Stimulated activated CD4-positive, alpha-beta T cell treated with anti-CD3 and anti-CD28 coated beads, TNF-alpha, amount 100 ng/mL, for 24 hours (primary cell): ENCODE results near the gene C1orf210.

Experiments used
- DNase-seq, 3 experiments: peaks; one replicate each; pipeline ENCODE4 v3.0.0-alpha.2; 2020; ENCODE audit warnings: low read depth in 3 of 3

C1orf210 gene

DNA sequence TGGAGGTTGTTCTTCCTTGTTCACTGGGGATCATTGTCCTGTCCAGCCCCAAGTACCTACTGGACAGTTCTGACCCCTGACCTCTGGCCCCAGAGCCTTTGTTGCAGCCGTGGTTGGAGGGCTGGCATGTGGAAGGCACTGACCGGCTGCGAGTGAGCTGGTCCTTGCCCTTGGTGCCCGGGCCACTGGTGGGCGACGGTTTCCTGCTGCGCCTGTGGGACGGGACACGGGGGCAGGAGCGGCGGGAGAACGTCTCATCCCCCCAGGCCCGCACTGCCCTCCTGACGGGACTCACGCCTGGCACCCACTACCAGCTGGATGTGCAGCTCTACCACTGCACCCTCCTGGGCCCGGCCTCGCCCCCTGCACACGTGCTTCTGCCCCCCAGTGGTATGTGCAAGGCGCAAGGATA, 26.8 kb upstream of the C1orf210 start:
- DNase-seq, result no peak

DNA sequence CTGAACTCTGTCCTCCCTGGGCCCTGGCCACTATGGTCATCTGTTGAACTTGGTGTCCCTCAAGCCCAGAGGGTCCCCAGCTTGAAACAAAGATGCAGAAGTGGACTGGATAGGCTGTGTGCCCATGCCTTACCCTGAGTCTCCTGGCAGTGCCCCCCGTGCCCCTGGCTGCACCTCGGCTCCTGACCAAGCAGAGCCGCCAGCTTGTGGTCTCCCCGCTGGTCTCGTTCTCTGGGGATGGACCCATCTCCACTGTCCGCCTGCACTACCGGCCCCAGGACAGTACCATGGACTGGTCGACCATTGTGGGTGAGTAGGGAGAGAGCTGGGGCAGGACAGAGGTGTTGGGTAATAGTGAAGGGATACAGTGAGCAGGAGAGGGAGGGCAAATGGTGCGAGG, 26.1 kb upstream of the C1orf210 start:
- no peak for DNase-seq

DNA sequence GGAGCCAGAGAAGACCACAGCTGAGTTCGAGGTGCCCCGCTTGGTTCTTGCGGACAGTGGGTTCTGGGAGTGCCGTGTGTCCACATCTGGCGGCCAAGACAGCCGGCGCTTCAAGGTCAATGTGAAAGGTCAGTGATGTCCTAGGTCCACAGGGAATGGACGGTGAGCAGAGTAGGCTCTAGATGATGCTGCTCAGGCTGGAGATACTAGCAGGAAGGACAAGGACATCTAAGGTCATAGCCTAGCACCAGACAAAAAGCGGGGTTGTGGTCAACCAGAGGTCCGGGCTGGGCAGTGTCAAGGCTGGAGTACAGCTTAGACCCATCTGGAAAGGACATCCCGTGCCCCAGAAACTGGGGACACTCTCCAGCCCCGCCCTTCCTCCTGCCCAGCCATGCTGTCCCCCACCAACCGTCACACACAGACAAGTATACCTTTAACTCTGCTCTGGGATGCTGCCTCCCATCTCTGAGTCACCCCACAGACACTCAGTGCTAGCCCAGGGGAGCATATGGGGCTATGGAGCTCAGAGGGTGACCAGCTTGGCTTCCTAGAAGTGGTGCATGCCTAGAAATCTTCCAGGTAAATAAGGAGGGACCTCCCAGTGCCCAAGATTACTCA, 24.1 kb upstream of the C1orf210 start:
- no peak for DNase-seq

DNA sequence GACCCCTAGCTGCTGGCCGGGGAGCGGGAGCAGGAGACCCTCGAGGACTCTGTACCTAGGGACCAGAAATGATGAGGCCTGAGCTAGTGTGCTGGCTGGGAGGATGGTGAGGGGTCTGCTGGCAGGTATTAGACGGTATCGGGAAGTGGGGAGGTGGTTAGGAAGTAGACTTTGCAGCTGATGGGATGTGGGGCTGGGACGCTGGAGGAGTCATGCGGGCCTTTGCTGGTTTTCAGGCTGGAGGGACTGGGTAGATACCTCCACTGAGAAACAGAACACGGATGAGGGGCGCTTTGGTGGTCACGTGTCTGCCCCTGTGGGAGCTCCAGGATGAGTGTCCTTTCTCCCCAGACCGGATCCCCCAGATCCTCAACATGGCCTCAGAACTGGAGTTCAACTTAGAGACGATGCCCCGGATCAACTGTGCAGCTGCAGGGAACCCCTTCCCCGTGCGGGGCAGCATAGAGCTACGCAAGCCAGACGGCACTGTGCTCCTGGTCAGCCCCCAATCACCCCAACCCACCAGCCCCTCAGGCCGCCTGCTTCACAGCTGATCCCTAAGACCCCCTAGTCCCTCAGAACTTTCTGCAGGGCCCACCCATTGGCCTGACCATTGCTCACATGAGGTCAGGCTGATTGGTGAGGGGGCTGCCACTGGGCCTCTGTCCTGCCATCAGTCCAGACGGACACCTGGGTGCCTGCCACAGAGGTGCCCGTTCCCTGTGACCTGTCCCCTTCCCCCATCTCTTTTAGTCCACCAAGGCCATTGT, 23.4 kb upstream of the C1orf210 start:
- DNase-seq, result no peak

DNA sequence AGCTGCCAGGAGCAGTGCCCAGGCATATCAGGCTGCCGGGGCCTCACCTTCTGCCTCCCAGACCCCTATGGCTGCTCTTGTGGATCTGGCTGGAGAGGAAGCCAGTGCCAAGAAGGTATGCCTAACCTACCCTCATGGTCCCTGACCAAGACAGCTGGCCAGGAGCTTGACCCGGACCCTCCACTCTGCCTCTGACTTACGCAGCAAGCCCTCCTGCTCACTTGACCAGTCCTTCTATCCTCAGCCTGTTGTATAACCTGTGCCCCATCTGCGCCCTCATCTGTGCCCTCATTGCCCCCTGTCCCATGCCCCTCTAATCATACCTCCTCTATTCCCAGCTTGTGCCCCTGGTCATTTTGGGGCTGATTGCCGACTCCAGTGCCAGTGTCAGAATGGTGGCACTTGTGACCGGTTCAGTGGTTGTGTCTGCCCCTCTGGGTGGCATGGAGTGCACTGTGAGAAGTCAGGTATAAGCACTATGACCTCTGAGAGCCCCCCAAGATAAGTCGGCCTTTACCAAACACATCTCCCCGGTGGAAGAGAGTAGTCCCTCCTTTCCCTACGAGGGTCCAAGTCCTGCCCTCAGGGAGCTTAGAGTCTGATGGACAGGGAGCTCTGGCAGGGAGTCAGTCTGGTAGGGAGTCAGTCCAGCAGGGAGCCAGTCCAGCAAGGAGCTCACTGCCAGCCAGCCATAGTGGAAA, 22.2 kb upstream of the C1orf210 start:
- DNase-seq, result no peak

DNA sequence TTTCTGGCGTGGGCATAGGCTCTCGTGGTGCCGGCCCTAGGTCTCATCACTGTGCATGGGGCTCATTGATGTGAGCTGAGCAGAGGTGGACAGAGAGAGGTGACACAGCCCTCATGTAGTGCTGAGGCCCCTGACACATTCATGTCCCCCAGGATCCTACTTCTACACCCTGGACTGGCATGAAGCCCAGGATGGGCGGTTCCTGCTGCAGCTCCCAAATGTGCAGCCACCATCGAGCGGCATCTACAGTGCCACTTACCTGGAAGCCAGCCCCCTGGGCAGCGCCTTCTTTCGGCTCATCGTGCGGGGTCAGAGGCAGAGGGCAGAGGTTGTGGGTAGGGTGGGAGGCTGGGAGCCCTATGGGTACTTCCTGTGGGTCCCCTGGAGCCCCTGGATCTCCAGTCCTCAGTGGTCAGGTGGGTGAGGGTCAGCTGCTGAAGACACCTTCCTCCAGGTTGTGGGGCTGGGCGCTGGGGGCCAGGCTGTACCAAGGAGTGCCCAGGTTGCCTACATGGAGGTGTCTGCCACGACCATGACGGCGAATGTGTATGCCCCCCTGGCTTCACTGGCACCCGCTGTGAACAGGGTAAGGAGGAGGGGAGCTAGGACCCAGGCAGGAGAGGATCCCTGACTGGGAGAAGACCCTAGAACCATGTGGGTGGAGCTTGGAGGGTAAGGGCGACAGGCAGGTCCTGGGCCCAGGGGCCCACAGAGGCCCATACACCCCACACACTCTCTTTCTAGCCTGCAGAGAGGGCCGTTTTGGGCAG, 21.5 kb upstream of the C1orf210 start:
- DNase-seq, result no peak

DNA sequence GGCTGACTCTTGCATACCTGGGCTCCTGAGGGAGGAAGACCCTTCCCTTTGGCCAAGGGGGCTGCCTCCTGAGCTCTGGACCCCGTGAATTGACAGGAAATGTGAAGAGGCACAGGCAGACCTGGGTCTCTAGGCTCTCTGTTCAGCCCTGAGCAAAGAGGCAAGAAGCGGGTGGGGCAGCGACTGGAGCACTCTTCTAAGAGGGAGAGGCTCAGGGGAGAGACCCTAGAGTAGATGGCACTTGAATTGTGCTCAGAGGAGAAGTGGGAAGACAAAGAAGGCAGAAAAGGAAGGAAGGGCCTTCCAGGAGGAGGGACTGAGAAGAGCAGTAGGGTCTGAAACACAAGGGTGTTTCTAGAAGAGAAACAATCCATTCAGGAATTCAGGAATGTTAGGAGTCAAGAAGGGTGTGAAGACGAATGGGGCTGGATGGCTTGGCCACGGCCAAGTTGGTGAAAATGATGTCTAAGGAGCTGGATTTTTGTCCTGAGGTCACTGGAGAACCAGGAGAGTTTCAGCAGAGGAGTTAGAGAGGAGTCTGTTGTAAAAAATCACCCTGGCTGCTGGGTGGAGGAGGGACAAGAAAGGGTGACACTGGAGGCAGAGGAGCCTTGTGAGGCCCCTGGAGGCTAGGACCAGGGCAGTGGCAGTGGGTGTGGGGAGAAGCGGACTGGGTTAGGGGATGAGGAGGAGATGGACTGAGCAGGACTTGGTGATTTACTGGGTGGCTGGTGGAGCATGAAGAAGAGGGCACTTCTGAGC, 20.7 kb upstream of the C1orf210 start:
- DNase-seq, result no peak

DNA sequence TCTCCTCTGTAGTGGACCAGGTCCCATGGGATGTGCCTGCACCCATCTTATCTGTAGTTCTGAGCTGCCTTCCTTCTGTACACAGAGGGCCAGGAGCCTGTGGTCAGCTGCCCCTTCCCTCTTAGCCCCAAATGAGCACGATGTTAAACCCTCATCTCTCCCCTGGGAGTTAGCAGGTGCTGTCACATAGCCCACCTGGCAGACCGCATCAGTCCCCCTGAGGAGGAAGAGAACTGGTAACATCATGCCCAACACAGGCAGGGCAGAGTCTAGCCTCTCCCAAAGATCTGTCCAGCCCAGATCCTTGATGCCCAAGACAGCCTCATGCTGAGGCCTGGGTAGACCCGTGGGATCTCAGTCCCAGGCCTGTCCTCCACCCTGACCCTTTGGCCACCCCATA, 20.1 kb upstream of the C1orf210 start:
- DNase-seq, result no peak

DNA sequence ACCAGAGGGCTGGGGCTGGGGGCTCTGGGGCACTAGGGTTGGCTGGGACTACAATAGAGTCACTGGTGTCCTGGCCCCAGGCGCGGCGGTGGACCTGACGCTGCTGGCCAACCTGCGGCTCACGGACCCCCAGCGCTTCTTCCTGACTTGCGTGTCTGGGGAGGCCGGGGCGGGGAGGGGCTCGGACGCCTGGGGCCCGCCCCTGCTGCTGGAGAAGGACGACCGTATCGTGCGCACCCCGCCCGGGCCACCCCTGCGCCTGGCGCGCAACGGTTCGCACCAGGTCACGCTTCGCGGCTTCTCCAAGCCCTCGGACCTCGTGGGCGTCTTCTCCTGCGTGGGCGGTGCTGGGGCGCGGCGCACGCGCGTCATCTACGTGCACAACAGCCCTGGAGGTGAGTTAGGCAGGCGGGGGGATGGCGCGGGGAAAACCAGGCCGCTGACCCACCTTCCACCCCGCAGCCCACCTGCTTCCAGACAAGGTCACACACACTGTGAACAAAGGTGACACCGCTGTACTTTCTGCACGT, 19.5 kb upstream of the C1orf210 start:
- DNase-seq, result no peak

DNA sequence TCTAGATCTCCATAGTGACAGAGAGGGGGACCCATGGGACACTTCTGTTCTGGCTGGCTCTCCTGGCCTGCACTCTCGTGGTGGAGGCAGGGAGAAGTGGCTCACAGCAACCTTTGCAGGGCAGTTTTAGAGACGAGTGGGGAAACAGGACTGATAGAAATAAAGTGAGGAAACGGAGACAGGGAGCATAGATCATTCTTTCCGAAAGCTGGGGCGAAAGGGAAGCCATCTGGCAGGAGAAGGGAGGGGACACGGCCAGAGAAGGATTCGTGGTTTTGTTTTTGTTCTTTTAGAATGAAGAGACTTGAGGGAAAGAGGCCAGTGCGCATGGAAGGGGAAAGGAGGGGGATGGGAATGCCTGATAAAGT, 18.9 kb upstream of the C1orf210 start:
- no peak for DNase-seq

DNA sequence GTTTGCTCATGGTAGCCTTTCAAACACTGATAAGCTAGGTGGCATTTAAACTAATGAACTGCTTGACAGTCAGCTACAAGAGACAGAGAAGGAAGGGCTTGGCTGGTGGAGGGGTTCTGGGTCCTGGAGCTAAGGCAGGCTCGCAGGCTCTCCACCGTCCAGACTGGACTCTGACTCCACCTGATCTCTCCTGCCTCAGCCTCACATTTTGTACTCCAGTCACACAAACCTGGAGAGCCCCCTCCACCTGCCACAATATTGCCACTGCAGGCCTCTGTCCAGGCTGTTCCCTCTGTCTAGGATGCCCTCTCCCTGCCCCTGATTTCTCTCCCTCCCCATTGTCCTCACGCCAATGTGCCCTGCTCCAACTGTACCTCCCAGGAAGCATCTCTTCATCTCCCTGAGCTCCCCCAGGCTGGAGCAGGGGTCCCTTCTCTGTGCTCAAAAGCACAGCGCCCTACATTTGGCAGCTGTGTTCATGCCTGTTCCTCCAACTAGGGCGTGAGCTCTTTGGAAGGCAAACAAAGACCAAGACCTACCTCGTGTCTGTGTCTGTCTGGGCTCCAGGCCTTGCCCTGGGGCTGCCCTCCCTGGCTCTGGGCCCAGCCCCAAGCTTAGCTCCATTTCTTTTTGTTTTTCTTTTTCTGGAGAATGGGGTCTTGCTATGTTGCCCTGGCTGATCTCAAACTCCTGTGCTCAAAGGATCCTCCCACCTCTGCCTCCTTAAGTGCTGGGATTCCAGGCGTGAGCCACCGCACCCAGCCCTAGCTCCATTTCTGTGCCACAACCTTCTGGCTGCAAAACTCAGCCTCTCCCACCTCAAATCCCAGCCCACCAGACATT, 18.3 kb upstream of the C1orf210 start:
- no peak for DNase-seq

DNA sequence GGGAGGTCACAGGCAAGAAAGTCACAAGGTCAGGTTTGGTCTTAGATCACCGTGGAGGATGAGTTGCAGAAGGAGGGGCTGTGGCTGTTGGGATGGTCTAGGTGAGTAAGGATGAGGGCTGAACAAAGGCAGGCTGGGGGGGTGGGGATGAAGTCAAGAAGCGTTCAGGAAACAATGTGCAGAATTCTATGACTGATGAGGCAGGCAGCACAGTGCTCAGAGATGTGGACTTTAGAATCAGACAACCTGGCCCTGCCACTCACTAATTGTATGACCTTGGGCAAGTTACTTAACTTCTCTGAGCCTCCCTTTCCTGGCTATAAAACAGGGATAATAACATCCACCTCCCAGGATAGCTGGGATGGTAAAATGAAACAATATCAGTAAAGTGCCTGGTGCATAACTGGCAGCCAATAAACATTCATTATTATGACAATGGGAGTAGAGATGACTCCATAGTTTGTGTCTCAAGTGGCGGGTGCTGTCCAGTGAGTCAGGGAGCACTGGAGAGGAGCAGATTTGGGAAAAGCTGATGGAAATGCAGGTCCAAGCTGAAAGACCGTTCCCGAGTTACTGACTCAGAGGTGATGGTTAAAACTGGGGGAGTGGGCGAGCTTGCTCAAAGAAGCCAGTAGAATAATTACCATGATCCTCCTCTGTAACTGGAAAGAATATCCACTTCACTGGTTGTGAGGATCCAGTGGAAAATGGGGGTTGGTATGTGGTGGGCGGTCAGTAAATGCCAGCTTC, 17.5 kb upstream of the C1orf210 start:
- DNase-seq, result no peak

DNA sequence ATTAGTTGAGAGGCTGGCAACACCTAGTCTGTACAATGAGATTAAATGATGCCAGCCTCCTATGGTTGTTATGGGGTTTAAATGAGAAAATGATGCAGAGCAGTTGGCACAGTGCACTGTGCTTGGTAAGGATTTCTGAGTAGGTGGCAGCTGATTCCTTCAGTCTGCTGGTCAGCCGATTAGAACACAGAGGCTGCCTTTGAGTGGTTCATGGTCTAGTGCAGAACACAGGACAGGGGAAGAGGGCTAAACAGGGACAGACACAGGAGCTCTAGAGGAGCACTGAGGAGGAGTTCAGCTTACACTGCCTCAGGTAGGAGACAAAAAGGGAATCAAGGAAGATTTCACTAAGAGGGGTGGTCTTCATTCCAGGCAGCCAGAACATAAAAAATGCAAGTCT, 16.8 kb upstream of the C1orf210 start:
- DNase-seq, result no peak

DNA sequence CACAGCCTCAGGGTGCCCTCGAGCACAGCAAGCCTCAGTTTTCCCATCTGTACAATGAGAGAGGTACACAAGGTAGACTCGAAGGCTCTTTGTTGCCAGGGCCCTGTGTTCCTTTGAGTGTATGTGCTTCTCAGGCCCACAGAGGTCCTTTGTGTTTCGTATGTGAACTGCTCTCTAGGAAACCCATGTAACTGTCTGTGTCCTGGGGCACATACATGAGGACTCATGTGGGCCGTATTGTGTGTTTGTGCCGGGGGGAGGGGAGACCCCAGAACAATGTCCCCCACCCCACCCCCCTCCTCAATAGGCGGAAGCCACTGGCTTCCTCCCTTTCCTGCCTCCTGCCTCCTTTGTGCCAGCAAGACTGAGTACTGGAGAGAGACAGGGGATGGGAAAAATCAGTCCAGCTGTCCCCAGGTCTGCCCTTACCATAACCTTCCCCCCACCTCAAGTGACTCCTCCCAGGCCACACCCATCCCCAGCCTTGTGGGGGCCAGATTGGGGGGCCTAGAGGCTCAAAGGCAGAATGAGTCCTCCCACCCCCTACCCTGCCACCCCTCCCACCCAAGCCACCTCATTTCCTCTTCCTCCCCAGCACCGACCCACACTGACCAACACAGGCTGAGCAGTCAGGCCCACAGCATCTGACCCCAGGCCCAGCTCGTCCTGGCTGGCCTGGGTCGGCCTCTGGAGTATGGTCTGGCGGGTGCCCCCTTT, 15.2 kb upstream of the C1orf210 start, which contains the start of gene TIE1:
Gene TIE1, plus strand, starts transcription at position 605 of the 717 bp plus-strand sequence. Its CDS starts 90 bp downstream, at position 695.
- no peak for DNase-seq

DNA sequence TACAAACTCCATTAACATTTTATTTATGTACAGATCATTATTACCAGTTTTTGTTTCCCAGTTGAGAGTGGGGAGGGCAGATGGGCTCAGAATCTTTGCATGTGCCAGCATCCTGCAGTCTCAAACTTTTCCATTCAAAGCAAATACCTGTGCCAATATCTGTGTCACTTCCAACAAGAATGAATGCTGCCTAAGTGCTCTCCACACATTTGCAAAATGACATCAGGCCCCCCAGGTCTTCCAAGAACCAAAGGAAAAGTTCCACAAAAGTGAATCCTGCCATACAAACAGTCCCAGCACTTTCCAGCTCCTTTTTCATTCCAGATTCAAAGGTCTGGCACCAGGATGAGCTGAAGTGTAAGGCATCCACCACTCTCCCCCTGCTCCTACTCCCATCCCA, 13.7 kb upstream of the C1orf210 start:
- no peak for DNase-seq

DNA sequence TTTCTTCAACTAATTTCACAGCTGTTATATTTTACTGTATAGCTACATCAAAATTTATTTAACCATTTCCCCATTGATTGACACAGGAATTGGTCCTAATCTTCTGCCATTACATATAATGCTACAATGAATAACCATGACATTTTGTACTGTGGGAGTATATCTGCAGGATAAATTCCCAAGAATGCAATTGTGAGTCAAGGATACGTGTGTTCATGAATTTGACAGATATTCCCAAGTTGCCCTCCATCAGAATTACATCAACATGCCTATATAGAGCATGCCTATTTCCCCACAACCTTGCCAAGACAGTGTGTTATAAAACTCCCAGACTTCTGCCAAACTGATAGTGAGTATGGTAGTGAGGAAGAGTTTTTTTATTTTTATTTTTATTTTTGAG, 12.7 kb upstream of the C1orf210 start:
- DNase-seq, result no peak

DNA sequence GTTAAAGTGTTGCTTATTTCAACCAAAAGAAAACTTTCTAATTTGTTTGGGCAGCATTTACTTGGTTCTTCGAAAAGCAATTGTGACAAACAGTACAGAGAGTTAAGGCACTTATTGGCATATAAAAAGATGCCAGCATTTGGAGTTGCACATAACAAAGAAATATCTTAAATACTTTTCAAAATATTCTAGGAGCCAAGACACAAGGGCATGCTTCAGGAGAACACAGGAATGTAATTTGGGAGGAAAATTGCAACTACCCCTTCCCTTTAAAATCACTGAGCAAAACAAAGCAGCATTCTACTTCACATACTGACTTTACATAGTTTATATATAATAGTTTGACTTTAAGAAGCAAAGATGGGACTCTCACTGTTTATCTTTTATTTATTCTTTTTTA, 10.8 kb upstream of the C1orf210 start:
- DNase-seq, result no peak

DNA sequence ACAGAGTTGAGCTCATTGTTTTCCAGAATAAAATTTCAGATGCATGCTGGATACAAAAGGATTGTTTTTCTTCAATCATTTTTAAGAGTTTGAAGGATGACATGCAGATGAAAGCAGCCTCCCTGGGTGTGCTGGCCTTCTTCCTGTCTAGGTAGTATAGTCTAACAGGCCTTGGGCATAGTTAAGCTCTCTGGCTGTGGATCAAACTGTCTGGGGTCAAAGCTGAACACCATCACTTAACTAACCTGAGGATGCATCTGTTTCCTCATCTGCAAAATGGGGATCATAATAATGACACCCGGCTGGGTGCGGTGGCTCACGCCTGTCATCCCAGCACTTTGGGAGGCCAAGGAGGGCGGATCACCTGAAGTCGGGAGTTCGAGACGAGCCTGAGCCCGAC, 9.4 kb upstream of the C1orf210 start:
- no peak for DNase-seq
